H1 (cell line): ENCODE data around the gene MAPKAP1. TPM values are rescaled to one million over a fixed set of nuclear protein-coding genes. Genes with fewer than 3 reads are reported as not detected.

ENCODE experiments used
- CTCF ChIA-PET: fragments of 300-600 bp; sonication (Branson Sonifier 250); formaldehyde crosslinking; loops from one replicate; lab custom pipeline; 2021; ENCODE audit not compliant: partially characterized antibody; lab: Charles Lee
- POLR2A ChIA-PET: fragments of 300-600 bp; sonication (Branson Sonifier 250); formaldehyde crosslinking; loops from one replicate; lab custom pipeline; 2021; ENCODE audit warnings: inconsistent platforms; ENCODE audit not compliant: partially characterized antibody; lab: Charles Lee
- DNase-seq, 2 experiments: peaks; one replicate each; pipeline versions ENCODE4 v3.0.0 to v3.0.0-alpha.2; 2010 to 2022; ENCODE audit warnings: low spot score in 2 of 2, low read depth in 1 of 2, mixed read lengths in 1 of 2
- FAIRE-seq: peaks from 2 replicates; lab custom pipeline; 2011; peaks lifted over from hg19 to GRCh38; lab: Jason Lieb, UNC
- H2AFZ ChIP-seq: 2 replicates; pipeline ENCODE4 v1.8.1; 2012; ENCODE audit warnings: low read length, inconsistent platforms
- H2AK5ac ChIP-seq: 2 replicates; pipeline ENCODE4 v1.6.1; 2013; ENCODE audit warnings: low read depth, low read length
- H2BK120ac ChIP-seq: replicated peaks from 2 replicates; pipeline ENCODE3; 2013; ENCODE audit warnings: low read depth, low read length, inconsistent platforms
- H2BK12ac ChIP-seq: 2 replicates; pipeline ENCODE4 v1.6.1; 2013; ENCODE audit warnings: low read depth, low read length
- H2BK15ac ChIP-seq: 2 replicates; pipeline ENCODE4 v1.6.1; 2013; ENCODE audit warnings: low read length
- H2BK20ac ChIP-seq: 2 replicates; pipeline ENCODE4 v1.6.1; 2013; ENCODE audit warnings: low read length
- H2BK5ac ChIP-seq: 2 replicates; pipeline ENCODE4 v1.6.1; 2013; ENCODE audit warnings: low read depth, low read length
- H3K14ac ChIP-seq: 2 replicates; pipeline ENCODE4 v1.6.1; 2013; ENCODE audit warnings: inconsistent platforms; ENCODE audit not compliant: insufficient read length
- H3K18ac ChIP-seq: 2 replicates; pipeline ENCODE4 v1.6.1; 2013; ENCODE audit warnings: low read length; ENCODE audit errors: extremely low read depth
- H3K23ac ChIP-seq: 2 replicates; pipeline ENCODE4 v1.6.1; 2013; ENCODE audit warnings: inconsistent platforms; ENCODE audit not compliant: insufficient read length
- H3K23me2 ChIP-seq: 2 replicates; pipeline ENCODE4 v1.6.1; 2013; ENCODE audit warnings: low read depth, low read length
- H3K27ac ChIP-seq: 2 replicates; pipeline ENCODE4 v1.6.1; 2011; ENCODE audit warnings: low read depth, low read length, inconsistent platforms
- H3K27me3 ChIP-seq, 4 experiments: replicated peaks in 1 of 4; 1 replicate in 1 of 4; 2 replicates in 3 of 4; pipeline versions ENCODE4 v1.6.1 to v1.8.1; 2011 to 2013; ENCODE audit warnings: low read length in 3 of 4, mild to moderate bottlenecking in 3 of 4, inconsistent platforms in 2 of 4, mixed read lengths in 2 of 4, moderate library complexity in 1 of 4; ENCODE audit not compliant: control insufficient read depth in 3 of 4, insufficient read depth in 3 of 4; ENCODE audit errors: extremely low read depth in 1 of 4
- H3K36me3 ChIP-seq, 4 experiments: 2 replicates each; pipeline versions ENCODE4 v1.6.1 to v1.8.1; 2011 to 2013; ENCODE audit warnings: mild to moderate bottlenecking in 4 of 4, low read length in 3 of 4, moderate library complexity in 2 of 4, control low read depth in 1 of 4, inconsistent platforms in 1 of 4; ENCODE audit not compliant: insufficient read depth in 4 of 4, control insufficient read depth in 2 of 4
- H3K4ac ChIP-seq: replicated peaks from 2 replicates; pipeline ENCODE3; 2013; ENCODE audit warnings: low read length, low read depth, mixed read lengths, inconsistent platforms; ENCODE audit not compliant: insufficient read length
- H3K4me1 ChIP-seq, 4 experiments: replicated peaks in 1 of 4; 1 replicate in 1 of 4; 2 replicates in 3 of 4; pipeline versions ENCODE4 v1.6.1 to v1.8.1; 2011 to 2013; ENCODE audit warnings: low read length in 3 of 4, inconsistent platforms in 2 of 4, mixed read lengths in 1 of 4; ENCODE audit not compliant: insufficient read depth in 4 of 4, control insufficient read depth in 3 of 4
- H3K4me2 ChIP-seq, 2 experiments: 2 replicates each; pipeline versions ENCODE4 v1.6.1 to v1.8.1; 2011 to 2013; ENCODE audit warnings: low read depth in 2 of 2, low read length in 2 of 2, control low read depth in 1 of 2, inconsistent platforms in 1 of 2, mild to moderate bottlenecking in 1 of 2; ENCODE audit not compliant: insufficient read depth in 1 of 2
- H3K4me3 ChIP-seq, 4 experiments: fragments of 200-600, 300-600 bp in 1 of 4; sonication (generic), shearing (Covaris generic), sonication (Bioruptor Twin) in 1 of 4; 2 replicates each; pipeline versions ENCODE4 v1.5.1 to v1.8.1; 2011 to 2016; ENCODE audit warnings: low read length in 4 of 4, low read depth in 3 of 4, control low read depth in 2 of 4, inconsistent platforms in 2 of 4, mild to moderate bottlenecking in 2 of 4, mixed read lengths in 1 of 4, moderate library complexity in 1 of 4; ENCODE audit not compliant: insufficient read depth in 2 of 4; ENCODE audit errors: extremely low read depth in 1 of 4
- H3K56ac ChIP-seq: replicated peaks from 2 replicates; pipeline ENCODE3; 2013; ENCODE audit warnings: low read depth, mild to moderate bottlenecking, mixed read lengths, low read length, inconsistent platforms; ENCODE audit not compliant: insufficient read length
- H3K79me1 ChIP-seq: 2 replicates; pipeline ENCODE4 v1.6.1; 2013; ENCODE audit warnings: low read depth, low read length, control low read depth
- H3K79me2 ChIP-seq, 2 experiments: 2 replicates each; pipeline versions ENCODE4 v1.6.1 to v1.8.1; 2012 to 2013; ENCODE audit warnings: low read length in 2 of 2, mild to moderate bottlenecking in 2 of 2, inconsistent platforms in 1 of 2; ENCODE audit not compliant: insufficient read depth in 2 of 2, control insufficient read depth in 1 of 2
- H3K9ac ChIP-seq, 4 experiments: replicated peaks in 1 of 4; 1 replicate in 1 of 4; 2 replicates in 3 of 4; pipeline versions ENCODE4 v1.6.1 to v1.8.1; 2011 to 2013; ENCODE audit warnings: low read depth in 3 of 4, low read length in 3 of 4, control low read depth in 2 of 4, mild to moderate bottlenecking in 2 of 4, moderate library complexity in 2 of 4, inconsistent platforms in 1 of 4; ENCODE audit errors: extremely low read depth in 1 of 4
- H3K9me3 ChIP-seq, 2 experiments: 2 replicates each; pipeline versions ENCODE4 v1.6.1 to v1.8.1; 2012 to 2013; ENCODE audit warnings: mild to moderate bottlenecking in 2 of 2, moderate library complexity in 2 of 2, control low read depth in 1 of 2, inconsistent platforms in 1 of 2, low read depth in 1 of 2, low read length in 1 of 2, mixed read lengths in 1 of 2; ENCODE audit not compliant: insufficient read depth in 2 of 2
- H4K20me1 ChIP-seq, 2 experiments: replicated peaks in 1 of 2; 2 replicates each; pipeline versions ENCODE3 to v1.8.1; 2011 to 2013; ENCODE audit warnings: inconsistent platforms in 2 of 2, low read length in 2 of 2, mild to moderate bottlenecking in 1 of 2; ENCODE audit not compliant: insufficient read depth in 2 of 2, control insufficient read depth in 1 of 2
- H4K5ac ChIP-seq: 2 replicates; pipeline ENCODE4 v1.6.1; 2013; ENCODE audit warnings: low read length, low read depth, mixed read lengths, inconsistent platforms; ENCODE audit not compliant: insufficient read length
- H4K8ac ChIP-seq: 2 replicates; pipeline ENCODE4 v1.8.0; 2013; ENCODE audit warnings: mild to moderate bottlenecking, moderate library complexity, low read length, inconsistent platforms; ENCODE audit not compliant: insufficient read depth; ENCODE audit errors: extremely low read depth
- H4K91ac ChIP-seq: replicated peaks from 2 replicates; pipeline ENCODE3; 2013; ENCODE audit warnings: low read length, mixed read lengths, inconsistent platforms; ENCODE audit not compliant: insufficient read length
- SAP30 ChIP-seq: fragments of 300-600 bp; sonication (generic); IDR thresholded peaks from 2 replicates; pipeline ENCODE4 v1.7.1; 2012; ENCODE audit warnings: low read length, moderate library complexity, mild to moderate bottlenecking, inconsistent platforms; ENCODE audit not compliant: insufficient read depth, insufficient replicate concordance
- TEAD4 ChIP-seq: IDR thresholded peaks from 2 replicates; pipeline ENCODE4 v1.6.1; 2012; ENCODE audit warnings: low read depth, low read length, inconsistent platforms, mixed read lengths
- WGBS, 2 experiments: shearing (Covaris generic) in 1 of 2; methylation state at CpG; one replicate each; pipeline versions ENCODE4 v1.1.6 to v1.1.7; 2013 to 2015; ENCODE audit warnings: low lambda C conversion rate in 2 of 2, mixed read lengths in 2 of 2, inconsistent platforms in 1 of 2, low coverage in 1 of 2, missing lambda C conversion rate in 1 of 2; ENCODE audit not compliant: insufficient replicate concordance in 2 of 2, insufficient coverage in 1 of 2, insufficient read length in 1 of 2; ENCODE audit errors: extremely low coverage in 1 of 2, missing lambda C conversion rate in 1 of 2; 5-methylcytosine and 5-hydroxymethylcytosine counted together
- polyA plus RNA-seq, 7 experiments: library from polyadenylated mRNA; depleted of rRNA in 3 of 7; stranded (reverse) in 5 of 7; unstranded in 2 of 7; fragments of >200 nt in 5 of 7; fragments of 200-250 nt in 2 of 7; gene quantifications; 1 replicate in 5 of 7; 2 replicates in 1 of 7; 4 replicates in 1 of 7; pipeline versions ENCODE4 v1.2.1 to v1.2.3, GENCODE V29; 2011 to 2013; ENCODE audit warnings: missing spikeins in 2 of 7, mixed read lengths in 2 of 7
- total RNA-seq: library from RNA; stranded (reverse); fragmentation: NEBNext Ultra II Directional; extraction: Animal tissue kit (Norgen Biotek cat#: 25700); gene quantifications from 2 replicates; pipeline ENCODE4 v1.2.1, GENCODE V29; 2021

MAPKAP1 gene
- total and polyA plus RNA-seq, 2 of the 8 experiments (the other 6 are each of a cell fraction or from before 2014, with no cell fraction given) = 79.2 to 140 TPM

DNA sequence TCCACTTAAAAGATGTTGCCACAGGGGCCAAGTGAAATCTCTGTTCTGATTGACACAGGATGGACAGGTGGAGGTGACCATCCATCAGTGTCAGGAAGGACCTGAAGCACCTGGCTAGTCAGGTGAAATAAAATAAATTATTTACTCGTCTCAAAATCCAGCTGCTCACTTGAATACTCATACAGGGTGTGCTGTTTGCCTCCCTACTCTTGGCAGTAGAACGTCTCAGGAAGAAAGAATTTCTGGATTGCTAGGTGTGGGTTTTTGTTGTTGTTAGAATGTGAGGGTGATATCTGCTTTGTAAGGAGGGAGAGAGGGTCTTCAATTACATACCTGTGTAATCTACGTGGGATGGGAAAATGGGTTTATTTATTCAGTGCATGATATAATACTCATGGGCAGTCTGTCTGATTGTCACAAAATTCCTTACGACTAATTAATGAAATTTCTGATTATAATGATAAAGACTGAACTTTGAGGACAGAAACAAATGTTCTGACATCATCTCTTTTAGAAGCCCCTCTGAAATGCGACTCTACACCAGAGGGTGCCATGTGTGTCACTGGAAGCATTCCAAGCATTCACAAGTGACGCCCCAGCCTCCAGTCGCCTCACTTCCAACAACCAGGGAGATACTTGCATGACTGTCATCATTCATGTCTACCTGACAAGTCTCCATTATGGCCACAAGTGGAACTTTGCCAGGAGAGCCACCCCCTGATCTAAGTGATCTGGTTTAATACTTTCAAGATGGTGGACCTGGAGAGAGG, 227.0 kb downstream of the MAPKAP1 start:
- Histone ChIP-seq H3K4me3 (no peak overlapping the region), H3K79me2 (no peaks in the 10 kb centered on the region), H2BK5ac (no peak overlapping the region), H3K27ac (no peak overlapping the region), H2AFZ (no peak overlapping the region), H3K4me1 (no peaks in the 10 kb centered on the region), H2BK20ac (no peak overlapping the region), H3K18ac (no peak overlapping the region), H3K4ac (no peak overlapping the region), H2AK5ac (no peak overlapping the region), H3K56ac (no peak overlapping the region), H3K79me1 (no peaks in the 10 kb centered on the region), H2BK12ac (0 out of 2 replicates have a peak overlapping the region, but pooled peaks have one; percentile 18), H4K8ac (no peak overlapping the region), H3K27me3 (no peaks in the 10 kb centered on the region), H4K20me1 (no peaks in the 10 kb centered on the region), H3K9ac (no peak overlapping the region), H4K5ac (no peak overlapping the region), H3K14ac (no peak overlapping the region), H2BK15ac (no peak overlapping the region), H3K9me3 (no peaks in the 10 kb centered on the region), H3K4me2 (no peak overlapping the region), H2BK120ac (no peak overlapping the region), H3K36me3 (no peaks in the 10 kb centered on the region), H4K91ac (no peak overlapping the region), H3K23me2 (no peaks in the 10 kb centered on the region), H3K23ac (no peak overlapping the region)
- FAIRE-seq (no peak), DNase-seq (no peak)
- POLR2A ChIA-PET = interaction anchor here (0.8 kb wide), 1 partner anchor 835 kb away, joined by 3 read pairs; no protein-coding TSS in a partner anchor
- TF ChIP-seq TEAD4 (peak; percentile 65), SAP30 (no peak)
- CTCF ChIA-PET = interaction anchor here (0.6 to 1.8 kb wide), 4 partner anchors 10 to 72 kb away, joined by 3 to 5 read pairs (median 4); no protein-coding TSS in a partner anchor
- WGBS, 2 experiments = 87% methylated on average over 7 of the region's 7 CpGs; no CpG with 5 or more reads in 1 of the 2 experiments
